HG02571 (cell line): ENCODE measurements around the gene KIF14.
A peak's percentile ranks its signal among the peaks of the same experiment; 100 is the strongest.
"Not testable (repeated sequence)": the region's sequence is repeated elsewhere in the genome, so short reads cannot be mapped to it uniquely, and the experiment has no call there.

Source experiments
- ATAC-seq: cut with Tn5 transposase; IDR thresholded peaks from one replicate; pipeline ENCODE4 v1.9.1; 2021; ENCODE audit warnings: mild to moderate bottlenecking, moderate library complexity; ENCODE audit not compliant: unreplicated experiment

The KIF14 gene

DNA sequence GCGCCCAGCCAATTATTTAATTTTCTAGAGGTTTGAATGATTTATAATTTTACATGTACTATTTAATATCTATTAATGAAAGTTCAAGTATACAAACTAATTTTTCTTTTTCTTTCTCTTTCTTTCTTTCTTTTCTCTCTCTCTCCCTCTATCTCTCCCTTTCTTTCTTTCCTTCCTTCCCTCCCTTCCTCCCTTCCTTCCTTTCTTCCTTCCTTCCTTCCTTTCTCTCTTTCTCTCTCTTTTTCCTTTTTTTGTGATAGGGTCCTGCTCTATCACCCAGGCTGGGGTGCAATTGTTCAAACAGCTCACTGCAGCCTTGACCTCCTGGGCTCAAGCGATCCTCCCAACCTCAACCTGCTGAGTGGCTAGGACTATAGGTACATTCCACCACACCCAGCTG is 16.1 kb upstream of the KIF14 start:
- ATAC-seq, result no peak

DNA sequence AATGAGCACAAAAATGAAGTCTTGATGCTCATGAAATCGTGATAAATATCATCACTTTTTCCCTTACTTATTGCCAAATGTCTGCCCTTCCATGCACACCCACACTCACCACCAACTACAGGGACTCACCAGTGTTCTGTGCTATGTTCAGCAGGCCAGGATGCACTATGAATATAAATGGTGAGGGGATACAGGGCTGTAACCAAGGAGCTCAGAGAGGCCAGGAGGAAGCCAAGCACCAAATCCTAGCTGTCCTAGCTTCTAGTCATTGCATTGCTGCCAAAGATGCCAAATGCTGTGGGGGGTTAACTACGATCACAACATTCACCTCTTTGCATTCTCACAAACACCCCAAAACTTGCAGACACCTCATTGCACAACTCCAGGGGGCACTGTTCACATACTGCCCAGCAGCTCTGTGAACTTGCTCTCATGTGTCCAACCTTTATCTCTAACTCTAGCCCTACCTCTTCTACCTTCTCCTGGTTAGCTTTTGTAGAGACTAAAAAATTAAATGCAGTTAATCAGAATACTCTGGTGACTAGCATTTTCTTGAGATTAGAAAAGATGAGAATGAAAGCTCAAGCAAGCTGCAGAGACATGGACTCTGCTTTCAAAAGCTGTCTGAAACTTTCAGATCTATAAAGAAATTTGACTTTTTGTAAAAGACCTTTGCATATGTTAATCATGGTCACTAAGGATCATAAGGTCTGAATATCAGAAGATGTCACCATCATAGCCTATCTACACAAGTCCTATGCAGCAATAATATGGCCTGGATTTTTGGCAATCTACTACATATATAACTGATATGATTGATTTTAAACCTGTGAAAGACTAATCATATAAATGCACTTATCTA is 13.9 kb upstream of the KIF14 start:
- ATAC-seq, result no peak

DNA sequence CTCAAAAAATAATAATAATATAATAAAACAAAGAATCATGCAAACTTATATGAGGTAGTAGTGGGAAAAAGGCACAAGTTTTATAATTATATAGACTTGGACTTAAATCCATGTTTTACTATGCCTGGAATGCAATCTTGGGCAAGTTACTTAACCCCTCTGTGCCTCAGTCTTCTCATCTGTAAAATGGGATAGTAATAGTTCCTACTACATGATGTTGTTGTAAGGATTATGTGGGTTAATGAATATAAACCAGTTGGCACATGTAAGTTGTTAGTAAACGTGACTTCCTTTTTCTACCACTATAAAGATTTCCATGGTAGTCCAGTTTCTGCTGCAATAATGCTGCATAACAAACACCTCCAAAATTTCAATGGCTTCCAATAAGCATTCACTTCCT is 10.8 kb upstream of the KIF14 start:
- ATAC-seq, result no peak

DNA sequence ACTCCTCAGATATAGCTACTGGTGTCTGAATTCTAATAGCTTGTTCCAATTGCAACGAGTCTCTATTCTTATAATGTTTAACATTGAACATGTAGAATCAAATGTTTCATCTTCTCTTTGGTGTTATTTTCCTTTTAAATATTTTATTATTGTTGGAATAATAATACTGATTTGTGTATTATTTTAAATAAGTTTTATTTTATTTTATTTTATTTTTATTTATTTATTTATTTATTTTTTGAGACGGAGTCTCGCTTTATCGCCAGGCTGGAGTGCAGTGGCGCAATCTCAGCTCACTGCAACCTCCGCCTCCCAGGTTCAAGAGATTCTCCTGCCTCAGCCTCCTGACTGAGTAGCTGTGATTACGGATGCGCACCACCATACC is 10.0 kb upstream of the KIF14 start:
- not testable (repeated sequence) for ATAC-seq

DNA sequence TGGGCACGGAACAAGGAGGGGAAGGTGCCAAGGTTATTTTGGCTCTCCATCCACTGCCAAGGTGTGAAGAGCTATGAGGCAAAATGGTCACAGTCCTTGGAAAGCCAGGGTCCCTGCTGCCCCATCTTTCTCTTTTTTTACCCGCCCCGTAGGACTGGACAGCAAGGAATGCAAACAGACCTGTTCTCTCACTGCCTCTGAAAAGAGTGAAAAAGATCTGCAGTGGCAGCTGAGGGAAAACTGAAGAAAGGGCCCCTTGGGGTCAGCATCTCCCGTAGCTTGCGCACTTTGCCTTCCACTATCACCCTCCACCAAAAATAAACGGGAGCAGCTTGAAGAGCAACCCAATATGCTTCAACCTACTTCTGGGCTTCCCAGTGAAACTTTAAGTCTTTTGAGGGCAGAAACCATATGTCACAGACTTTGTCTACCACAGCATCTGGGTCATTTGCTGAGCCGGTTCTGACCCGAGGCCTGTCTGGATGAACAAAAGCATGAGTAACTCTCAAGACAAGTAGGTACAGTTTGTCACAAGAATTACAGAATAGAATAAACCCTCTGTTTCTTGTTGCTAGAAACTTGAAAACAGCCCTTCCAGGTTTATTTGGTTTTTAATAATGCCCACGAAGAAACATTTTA is 9.4 kb upstream of the KIF14 start:
- ATAC-seq, result no peak

DNA sequence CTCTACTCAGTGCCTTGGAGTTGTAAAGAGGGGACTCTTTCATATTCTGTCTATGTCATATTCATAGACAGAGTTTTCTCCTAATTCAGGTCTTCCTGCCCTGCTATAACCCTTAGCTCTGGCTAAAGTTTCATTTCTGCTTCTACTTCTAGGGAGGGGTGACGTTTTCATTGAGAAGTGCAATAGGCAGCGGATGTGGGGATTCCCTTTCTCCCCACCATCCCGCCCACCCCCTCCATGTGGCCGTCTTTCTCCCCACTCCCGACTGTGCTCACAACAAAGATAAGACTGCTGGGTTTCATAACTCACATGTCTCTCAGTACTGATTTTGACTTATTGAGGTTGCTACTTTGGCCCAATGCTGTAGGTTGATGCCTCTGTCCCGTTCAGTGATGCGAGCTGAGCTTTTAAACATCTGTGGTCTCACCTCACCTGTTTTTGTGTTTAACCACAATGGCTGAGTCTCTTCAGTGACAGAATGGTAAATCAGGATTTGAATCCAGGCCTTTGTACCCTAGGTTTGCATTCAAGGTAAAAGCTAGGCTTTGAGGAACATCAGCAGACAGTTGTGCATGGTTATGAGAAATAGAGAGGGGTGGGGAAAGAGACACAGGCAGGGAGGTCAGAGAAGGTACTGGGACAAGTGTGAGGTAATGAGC is 7.8 kb upstream of the KIF14 start:
- peak; percentile 67 for ATAC-seq

DNA sequence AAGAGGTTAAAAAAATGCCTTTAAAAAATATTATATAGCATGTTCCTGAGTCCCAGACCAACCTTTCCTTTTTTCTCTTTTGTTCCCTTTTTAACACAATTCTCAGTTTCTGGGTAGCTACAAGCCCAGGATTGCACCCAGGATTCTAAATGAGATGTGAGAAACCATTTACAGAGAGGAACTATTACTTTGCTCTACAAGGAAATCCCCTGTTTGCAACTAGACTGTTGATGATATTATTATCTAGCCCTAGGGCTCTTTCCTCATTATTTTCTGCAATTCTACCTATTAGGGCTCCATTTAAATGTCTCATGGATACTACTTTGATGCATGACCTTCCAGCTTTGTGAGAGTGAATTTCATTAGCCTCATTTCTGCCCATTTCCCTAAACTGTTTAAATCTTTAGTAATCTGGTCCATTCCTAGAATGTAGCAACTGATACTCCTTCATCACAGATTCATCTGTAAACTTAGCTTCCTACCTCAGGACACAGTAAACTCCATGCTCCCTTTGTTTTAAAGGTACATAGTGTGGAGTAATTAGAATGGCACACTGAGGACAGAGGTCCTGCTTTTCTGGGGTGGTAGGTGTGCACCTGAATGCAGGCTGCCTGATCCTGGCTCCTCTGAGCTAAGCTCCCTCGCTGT is 7.1 kb upstream of the KIF14 start:
- ATAC-seq, result no peak

DNA sequence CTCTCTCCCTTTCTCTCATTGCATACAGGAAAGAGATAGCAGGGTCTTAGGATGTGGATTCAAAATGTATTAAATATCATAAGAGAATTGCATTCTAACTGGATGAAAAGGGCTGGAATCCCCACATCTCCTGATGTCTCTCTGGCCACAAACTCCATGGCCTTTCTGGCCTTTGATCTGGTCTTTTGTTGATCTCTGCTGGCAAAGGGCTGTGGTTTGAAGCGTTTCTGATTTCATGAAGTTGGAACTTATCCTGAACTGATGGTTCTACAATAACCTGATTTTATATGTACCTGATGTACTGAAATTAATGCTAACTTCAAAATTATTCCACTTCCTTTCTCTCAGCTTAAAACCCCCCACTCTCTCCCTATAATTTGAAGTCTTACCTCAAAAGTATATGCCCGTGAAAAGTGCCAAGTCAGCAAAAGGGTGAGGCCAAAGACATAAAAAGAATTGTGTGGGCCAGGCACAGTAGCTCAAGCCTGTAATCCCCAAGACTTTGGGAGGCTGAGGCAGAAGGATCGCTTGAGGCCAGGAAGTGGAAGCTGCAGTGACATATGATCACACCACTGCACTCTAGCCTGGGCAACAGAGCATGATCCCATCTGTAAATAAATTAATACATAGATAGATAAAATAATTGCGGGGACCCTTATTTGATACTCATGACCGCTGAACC is 6.4 kb upstream of the KIF14 start:
- ATAC-seq, result no peak

DNA sequence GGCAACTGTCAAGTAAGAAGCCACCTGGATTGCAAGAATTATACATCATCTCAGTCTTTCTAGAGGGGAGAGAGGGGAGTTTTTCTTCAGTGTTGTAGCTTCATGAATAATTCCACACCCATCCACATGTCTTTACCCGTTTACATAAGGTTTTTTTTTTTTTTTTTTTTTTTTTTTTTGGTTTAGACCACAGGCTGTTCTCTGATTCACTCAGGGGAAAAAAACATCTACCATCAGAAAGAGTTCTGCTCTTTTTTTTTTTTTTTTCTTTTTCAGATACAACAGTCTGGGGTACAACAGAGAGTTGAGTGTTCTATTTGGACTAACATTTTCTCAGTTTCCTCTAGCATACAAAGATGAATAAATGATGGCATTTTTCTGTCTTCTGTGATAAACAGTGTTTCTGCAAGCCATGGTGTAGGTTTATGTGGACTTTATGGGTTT is 4.9 kb upstream of the KIF14 start:
- no peak for ATAC-seq

DNA sequence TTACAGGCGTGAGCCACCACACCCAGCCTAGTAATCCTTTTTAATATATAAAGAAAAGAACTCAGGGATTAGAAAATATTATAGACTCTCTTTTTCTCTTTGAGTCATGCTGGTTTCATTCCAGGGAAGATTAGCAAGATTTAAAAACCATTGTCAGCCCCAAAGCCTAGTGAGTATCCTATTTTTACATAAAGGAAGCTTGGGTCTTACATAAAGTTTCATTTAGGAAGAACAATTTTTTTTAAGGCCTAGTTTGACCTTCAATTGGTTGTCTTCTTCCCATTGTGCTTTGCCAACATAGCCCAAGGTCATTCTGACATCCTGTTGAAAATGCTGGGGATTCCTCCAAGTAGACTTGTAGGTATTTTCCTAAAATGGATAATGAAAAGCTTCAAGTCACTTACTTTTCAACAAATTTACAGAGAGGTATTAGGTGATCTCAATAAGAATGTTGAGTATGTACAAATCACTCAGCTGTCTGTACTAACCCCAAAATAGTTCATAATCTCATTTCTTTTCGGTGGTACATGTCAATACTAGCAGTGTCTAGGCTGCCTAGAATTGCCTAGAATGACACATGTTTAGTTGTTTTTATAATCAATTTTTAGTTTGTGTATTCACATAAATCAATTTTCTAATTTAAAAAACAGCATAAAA is 4.3 kb upstream of the KIF14 start:
- no peak for ATAC-seq

DNA sequence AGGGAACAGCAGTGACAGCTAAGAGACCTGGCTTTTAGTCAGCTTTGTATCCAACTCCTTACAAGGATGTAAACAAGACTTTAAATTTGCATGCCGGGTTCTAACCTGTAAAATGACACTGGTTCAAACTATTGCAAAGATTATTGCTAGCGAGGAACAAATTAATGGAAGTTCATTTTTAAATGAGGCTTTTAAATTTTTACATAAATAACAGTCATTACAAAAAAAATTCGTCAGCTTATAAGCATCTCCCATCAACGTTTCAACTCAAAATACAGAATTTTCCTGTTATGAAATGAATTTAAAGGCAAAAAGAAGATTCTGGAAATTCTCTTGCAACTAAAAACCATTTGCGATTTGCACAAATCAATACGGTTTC is 668 bp downstream of the KIF14 start:
- no peak for ATAC-seq

DNA sequence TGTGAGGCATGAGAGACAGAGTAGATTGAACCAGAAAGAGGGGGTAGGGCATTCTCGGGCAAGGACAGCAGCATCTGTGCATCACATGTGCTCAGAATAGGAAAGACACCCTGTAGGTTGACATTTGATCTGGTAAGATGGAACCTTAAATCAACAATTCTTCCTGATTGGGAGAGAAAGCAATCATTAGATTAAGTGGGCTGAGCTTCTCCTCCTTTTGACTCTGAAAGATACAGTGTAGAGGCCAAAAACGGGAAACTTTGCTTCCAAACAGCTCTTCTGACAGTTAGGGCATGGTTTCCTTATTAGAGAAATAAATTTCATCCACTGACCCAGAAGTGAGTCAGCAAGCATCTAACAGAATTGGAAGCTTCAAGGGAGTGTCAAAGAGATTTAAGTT is 9.7 kb downstream of the KIF14 start:
- ATAC-seq, result no peak

DNA sequence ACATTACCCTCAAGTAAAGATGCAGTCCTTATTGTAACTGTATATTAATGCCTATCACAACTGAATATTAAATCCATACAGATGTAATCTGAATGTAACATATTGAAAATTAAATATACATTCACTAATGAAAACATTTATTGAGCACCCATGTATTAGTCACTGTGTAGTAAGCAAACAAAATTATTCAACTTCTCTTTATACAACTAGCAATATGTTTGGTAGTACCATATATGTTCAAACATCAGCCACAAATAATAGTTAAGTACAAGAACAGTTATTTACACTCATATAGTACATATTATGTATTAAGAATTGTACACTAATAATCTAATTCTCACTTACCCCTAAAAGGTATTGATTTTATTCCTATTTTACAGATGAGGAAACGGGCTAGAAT is 17.9 kb downstream of the KIF14 start:
- ATAC-seq, result no peak

DNA sequence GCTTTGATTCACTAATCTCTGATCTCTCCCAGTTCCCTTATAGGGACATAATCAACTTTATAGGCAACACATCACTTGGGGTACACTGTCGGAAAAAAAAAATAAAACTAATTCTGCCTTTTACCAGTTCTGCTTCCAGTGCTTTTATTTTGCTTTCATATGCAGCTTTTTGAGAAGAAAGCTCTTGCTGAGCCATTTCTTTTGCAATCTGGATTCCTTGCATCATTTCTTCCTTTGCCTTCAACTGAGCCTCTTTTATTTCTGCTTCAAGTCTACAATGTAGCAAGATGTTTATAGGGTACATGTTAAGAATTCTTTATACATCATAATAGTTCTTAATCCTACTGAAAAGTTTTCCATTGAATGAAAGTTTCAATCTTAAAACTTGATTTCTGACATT is 30.6 kb downstream of the KIF14 start:
- no peak for ATAC-seq

DNA sequence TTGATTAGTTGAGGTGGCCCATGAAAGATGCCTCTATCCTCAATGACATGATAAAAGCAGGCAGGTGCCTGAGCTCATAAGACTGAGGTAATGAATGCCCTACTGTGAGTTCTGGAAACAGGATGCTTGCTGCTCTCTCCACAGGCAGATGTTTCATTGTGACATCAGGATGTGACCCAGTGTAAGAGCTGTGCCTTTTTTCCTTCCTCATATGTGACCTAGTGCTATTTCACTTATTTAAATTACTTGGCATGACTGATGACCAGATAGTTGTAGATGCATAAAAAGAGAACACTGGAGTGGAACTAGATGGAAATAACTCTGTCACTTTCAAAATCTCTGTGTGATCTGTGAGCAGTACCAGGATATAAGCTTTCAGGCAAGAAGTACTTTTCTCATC is 31.9 kb downstream of the KIF14 start:
- ATAC-seq, result no peak

DNA sequence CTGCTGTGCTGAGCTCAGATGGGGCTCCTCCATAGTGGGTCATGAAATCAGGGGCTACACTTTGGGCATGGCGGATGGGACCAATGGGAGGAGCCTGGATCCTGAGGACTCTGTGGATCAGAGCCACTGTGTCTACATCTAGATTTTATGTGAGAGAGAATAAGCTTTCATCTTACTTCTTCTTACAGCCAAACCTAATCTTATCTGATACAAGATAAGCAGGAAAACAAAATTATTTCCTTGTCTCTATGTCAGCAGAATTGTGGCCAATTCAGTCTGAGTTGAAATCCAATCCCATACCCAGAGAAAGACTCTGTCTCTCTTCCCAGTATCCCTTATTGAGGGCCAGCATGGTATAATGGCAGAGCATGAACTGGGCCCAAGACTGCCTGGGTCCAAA is 56.2 kb downstream of the KIF14 start:
- ATAC-seq, result no peak

DNA sequence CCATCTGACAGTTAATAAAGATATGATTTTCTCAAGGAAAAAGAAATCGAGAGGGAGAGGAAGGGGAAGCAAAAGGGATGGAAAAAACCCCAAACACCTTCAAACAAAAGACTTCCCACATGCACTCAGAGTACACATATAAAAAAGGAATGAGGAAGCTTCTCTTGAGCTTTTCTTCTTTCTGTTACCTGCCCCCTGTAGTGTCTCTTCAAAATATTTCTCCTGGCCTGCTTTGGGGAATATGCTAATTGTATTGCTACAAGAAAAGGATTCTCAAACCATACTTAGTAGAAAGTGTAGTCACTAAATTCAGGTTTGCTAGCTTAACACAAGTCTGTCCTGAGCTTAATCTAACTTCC is 58.7 kb downstream of the KIF14 start:
- no peak for ATAC-seq

DNA sequence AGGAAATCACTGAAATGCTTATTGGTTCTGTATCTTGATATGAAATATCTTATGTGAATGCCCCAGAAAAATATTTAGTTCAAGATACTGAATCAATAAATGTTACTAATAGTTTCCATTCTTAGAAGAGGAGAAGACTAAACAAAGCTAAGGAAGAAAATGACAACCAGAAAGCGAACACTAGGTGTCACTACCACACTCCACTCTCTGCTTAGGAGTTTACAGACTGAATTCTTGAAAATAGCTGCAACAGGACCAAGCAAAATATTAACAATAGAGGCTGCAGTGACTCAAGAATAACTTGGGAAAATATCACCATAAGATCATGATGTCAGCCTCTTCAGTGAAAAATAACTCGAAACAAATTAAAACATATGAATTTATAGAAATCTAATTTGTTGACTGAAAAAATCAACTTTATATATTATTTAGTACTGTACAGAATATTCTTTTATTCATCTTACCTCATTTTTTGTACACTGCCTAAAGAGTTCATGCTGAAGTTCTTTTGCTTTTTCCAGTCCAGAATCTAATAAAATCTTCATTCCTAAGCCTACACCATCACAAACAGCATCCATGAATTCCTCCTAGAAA is 61.6 kb downstream of the KIF14 start:
- ATAC-seq, result no peak

DNA sequence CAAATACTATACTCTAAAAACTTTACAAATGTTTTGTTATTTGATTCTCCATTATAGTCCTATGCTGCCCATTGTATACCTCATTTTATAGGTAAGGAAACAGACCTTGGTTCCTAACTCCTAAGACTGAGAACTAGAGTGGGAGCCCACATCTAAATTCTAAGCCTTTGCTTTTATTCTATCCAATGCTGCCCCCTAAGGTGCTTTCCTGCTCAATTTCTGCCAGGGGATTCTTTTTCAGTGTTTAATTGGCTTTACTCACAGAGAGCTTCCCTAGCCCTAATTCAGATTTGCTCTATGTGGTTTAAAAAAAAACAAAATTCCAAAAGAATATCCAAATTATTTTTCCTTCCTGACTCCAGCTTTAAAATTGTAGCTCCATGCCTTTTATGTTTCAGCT is 64.5 kb downstream of the KIF14 start:
- ATAC-seq, result no peak

DNA sequence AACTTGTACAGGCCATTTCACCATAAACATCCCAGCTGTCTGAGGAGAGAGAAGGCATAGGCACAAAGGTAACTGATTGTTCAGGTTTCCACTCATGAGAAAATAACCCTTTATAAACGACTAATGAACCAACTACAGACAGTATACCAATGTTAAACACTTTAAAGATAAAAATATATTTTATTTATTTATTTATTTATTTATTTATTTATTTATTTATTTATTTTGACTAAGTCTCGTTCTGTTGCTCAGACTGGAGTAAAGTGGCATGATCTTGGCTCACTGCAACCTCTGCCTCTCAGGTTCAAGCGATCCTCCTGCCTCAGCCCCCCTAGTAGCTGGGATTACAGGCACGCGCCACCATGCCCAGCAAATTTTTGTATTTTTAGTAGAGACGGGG is 67.8 kb downstream of the KIF14 start:
- not testable (repeated sequence) for ATAC-seq
